ENCODE data around the gene S100A8.

GRCh38 chr1:153352523-153352922, 38.4 kb downstream of the S100A8 start:
- peak; percentile 75 to 83 (median 79) for TF ChIP-seq CTCF (IDR thresholded peaks at IDR 0.05)
- no peak for TF ChIP-seq POLR2A (IDR thresholded peaks at IDR 0.05)
- TF ChIP-seq EP300 (IDR thresholded peaks at IDR 0.05), result no peak
